Stimulated activated CD8-positive, alpha-beta memory T cell treated with anti-CD3 and anti-CD28 coated beads, Interleukin-4, amount 100 ng/mL, for 4 hours (primary cell): Measurements from ENCODE around the gene ATF1.
"Not testable (repeated sequence)": the region's sequence is repeated elsewhere in the genome, so short reads cannot be mapped to it uniquely, and the experiment has no call there.

Source experiments
- DNase-seq, 2 donors: peaks; one replicate each; pipeline ENCODE4 v3.0.0-alpha.2; 2020; ENCODE audit warnings: low read depth in 2 of 2, low spot score in 1 of 2

ATF1 gene

GRCh38 chr12:50855679-50856078, 91.8 kb downstream of the ATF1 start:
- not testable (repeated sequence) for DNase-seq

- DNase-seq: no peak
Measured at GRCh38 chr12:50859621-50860310, 95.9 kb downstream of the ATF1 start.

GRCh38 chr12:50862316-50862715, 98.4 kb downstream of the ATF1 start:
- no peak for DNase-seq

GRCh38 chr12:50865266-50865665, 101.4 kb downstream of the ATF1 start:
- DNase-seq: no peak

- not testable (repeated sequence) for DNase-seq
Measured at GRCh38 chr12:50868881-50869280, 105.0 kb downstream of the ATF1 start.
